AG10803 (cell line): Measurements from ENCODE around the gene EYS.
A peak's percentile ranks its signal among the peaks of the same experiment; 100 is the strongest.

ENCODE experiments used
- DNase-seq: peaks from one replicate; pipeline ENCODE4 v3.0.0; 2010; ENCODE audit warnings: low read depth
- H3K4me3 ChIP-seq: 2 replicates; pipeline ENCODE4 v1.5.1; 2011; ENCODE audit warnings: mild to moderate bottlenecking, low read length, control low read depth
- CTCF ChIP-seq: conservative IDR thresholded peaks from 2 replicates; pipeline ENCODE4 v1.5.1; 2011; ENCODE audit warnings: mild to moderate bottlenecking, low read length, control low read depth, inconsistent platforms

Gene EYS

GRCh38 chr6:63886341-63886740 lies 1820.7 kb downstream of the EYS start:
- no peak overlapping the region for H3K4me3 ChIP-seq
- no peak for DNase-seq
- no peak for TF ChIP-seq CTCF

- TF ChIP-seq CTCF, result no peak
- H3K4me3 ChIP-seq, result no peak overlapping the region
- no peak for DNase-seq
These were observed 1823.4 kb downstream of the EYS start for GRCh38 chr6:63883597-63883996.

GRCh38 chr6:63882208-63882607 lies 1824.8 kb downstream of the EYS start:
- no peak overlapping the region for H3K4me3 ChIP-seq
- no peak for DNase-seq
- peak; percentile 23; the same call in 1 of the 2 replicates for TF ChIP-seq CTCF

GRCh38 chr6:63881791-63882190 lies 1825.2 kb downstream of the EYS start:
- TF ChIP-seq CTCF, result no peak
- DNase-seq, result no peak
- H3K4me3 ChIP-seq, result no peak overlapping the region

GRCh38 chr6:63872233-63872632 lies 1834.8 kb downstream of the EYS start:
- peak; percentile 24 for TF ChIP-seq CTCF

GRCh38 chr6:63868351-63868750 lies 1838.7 kb downstream of the EYS start:
- no peak for TF ChIP-seq CTCF
- H3K4me3 ChIP-seq, result no peak overlapping the region
- DNase-seq, result no peak

More at GRCh38 chr6:63872233-63872632, 1834.8 kb downstream of the EYS start:
- no peak for DNase-seq
- H3K4me3 ChIP-seq, result no peak overlapping the region

GRCh38 chr6:63864671-63865318 lies 1842.2 kb downstream of the EYS start:
- H3K4me3 ChIP-seq, result no peak overlapping the region
- TF ChIP-seq CTCF, result no peak
- no peak for DNase-seq
